ENCODE results near the gene GLRA2.

GLRA2 gene

DNA sequence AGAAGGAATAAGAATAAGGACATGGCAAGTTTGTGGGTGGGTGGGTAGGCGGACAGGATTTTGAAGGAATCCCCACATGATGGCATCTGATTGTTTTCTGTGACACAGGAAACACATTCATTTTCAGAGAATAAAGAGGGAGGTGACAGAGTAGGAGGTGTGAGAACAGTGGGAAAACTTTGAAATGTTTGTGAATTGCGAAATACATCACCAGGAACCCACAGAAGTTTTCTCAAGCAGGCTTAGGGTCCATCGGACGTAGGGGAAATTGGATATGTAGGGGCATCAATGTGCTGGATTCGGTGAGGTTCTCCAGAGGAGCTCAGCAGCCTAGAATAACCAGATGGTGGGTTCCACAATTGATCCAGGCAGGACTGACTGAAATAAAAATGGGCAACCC, 171.6 kb downstream of the GLRA2 start:
- TF ChIP-seq, protein P1, sequence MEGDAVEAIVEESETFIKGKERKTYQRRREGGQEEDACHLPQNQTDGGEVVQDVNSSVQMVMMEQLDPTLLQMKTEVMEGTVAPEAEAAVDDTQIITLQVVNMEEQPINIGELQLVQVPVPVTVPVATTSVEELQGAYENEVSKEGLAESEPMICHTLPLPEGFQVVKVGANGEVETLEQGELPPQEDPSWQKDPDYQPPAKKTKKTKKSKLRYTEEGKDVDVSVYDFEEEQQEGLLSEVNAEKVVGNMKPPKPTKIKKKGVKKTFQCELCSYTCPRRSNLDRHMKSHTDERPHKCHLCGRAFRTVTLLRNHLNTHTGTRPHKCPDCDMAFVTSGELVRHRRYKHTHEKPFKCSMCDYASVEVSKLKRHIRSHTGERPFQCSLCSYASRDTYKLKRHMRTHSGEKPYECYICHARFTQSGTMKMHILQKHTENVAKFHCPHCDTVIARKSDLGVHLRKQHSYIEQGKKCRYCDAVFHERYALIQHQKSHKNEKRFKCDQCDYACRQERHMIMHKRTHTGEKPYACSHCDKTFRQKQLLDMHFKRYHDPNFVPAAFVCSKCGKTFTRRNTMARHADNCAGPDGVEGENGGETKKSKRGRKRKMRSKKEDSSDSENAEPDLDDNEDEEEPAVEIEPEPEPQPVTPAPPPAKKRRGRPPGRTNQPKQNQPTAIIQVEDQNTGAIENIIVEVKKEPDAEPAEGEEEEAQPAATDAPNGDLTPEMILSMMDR (IDR thresholded peaks at IDR 0.05; ENCODE audit: insufficient read depth, low read length, poor library complexity, severe bottlenecking) = no peak
- DNase-seq (ENCODE audit: extremely low read depth, insufficient read length) = no peak
- Histone ChIP-seq H3K36me3 (ENCODE audit: control insufficient read depth, insufficient read depth, low read length) (no peaks in the 10 kb centered on the region), H3K27me3 (replicated peaks; ENCODE audit: control insufficient read depth, insufficient read depth, low read length) (no peaks in the 10 kb centered on the region), H3K4me3 (replicated peaks; ENCODE audit: low read depth, low read length) (no peak overlapping the region)

DNA sequence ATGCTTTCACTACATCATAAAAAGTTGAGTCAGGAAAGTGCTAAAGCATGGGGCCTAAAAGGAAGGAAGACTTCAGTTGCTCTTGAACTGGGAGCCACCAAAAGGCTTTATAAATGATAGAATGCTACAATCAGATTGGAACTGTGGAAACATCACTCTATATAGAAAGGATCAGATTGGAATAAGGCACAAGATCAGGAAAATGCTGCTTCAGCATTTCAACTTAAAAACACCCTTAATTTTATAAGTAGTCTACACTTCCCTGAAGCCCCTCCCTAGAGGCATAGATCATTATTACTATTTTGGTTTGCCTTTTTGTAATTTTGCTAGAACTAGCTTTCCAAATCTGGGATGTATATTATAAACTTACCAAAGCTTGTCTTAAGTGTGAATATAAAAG, 172.8 kb downstream of the GLRA2 start:
- Histone ChIP-seq H3K36me3 (ENCODE audit: control insufficient read depth, insufficient read depth, low read length) (no peaks in the 10 kb centered on the region), H3K4me3 (replicated peaks; ENCODE audit: low read depth, low read length) (no peak overlapping the region), H3K27me3 (replicated peaks; ENCODE audit: control insufficient read depth, insufficient read depth, low read length) (no peaks in the 10 kb centered on the region)
- TF ChIP-seq, protein P1 (IDR thresholded peaks at IDR 0.05; ENCODE audit: insufficient read depth, low read length, poor library complexity, severe bottlenecking) = no peak
- DNase-seq (ENCODE audit: extremely low read depth, insufficient read length) = no peak

DNA sequence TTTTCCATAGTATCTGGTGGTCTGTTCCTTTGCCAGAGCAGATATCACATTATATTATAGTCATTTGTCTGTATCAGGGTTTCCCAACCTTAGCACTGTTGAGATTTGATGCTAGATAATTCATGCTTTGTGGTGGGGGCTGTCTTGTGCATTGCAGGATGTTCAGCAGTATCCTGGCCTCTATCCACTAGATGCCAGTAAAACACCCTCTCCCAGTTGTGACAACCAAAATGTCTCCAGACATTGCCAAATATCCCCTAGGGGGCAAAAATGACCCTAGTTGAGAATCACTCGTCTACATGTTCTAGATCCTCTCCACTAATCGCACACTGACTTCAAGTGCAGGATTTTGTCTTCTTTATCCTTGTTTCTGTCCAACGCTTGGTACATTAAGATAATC, 182.8 kb downstream of the GLRA2 start:
- Histone ChIP-seq H3K4me3 (replicated peaks; ENCODE audit: low read depth, low read length) (no peak overlapping the region), H3K36me3 (ENCODE audit: control insufficient read depth, insufficient read depth, low read length) (no peaks in the 10 kb centered on the region), H3K27me3 (replicated peaks; ENCODE audit: control insufficient read depth, insufficient read depth, low read length) (no peaks in the 10 kb centered on the region)
- TF ChIP-seq, protein P1 (IDR thresholded peaks at IDR 0.05; ENCODE audit: insufficient read depth, low read length, poor library complexity, severe bottlenecking) = no peak
- no peak for DNase-seq (ENCODE audit: extremely low read depth, insufficient read length)

DNA sequence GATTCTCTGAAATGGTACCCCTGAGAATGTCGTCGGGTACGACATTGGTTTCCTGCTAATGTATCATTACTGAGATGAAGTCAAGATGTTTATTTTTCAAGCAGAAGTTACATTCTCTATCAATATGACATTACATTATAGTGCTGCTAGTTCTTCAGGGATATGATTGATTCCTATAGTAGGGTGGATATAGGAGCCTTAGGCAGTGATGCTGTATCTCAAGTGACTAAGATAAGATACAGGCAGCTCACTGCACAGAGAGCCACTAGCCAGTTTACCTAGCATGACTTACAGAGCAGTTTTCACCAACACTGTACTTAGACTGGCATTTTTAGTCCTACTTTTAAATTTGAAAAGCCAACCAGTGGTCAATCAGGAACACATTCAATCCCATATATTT, 188.6 kb downstream of the GLRA2 start:
- no peak for DNase-seq (ENCODE audit: extremely low read depth, insufficient read length)
- Histone ChIP-seq H3K36me3 (ENCODE audit: control insufficient read depth, insufficient read depth, low read length) (no peaks in the 10 kb centered on the region), H3K4me3 (replicated peaks; ENCODE audit: low read depth, low read length) (no peak overlapping the region), H3K27me3 (replicated peaks; ENCODE audit: control insufficient read depth, insufficient read depth, low read length) (no peaks in the 10 kb centered on the region)
- TF ChIP-seq, protein P1 (IDR thresholded peaks at IDR 0.05; ENCODE audit: insufficient read depth, low read length, poor library complexity, severe bottlenecking) = no peak

DNA sequence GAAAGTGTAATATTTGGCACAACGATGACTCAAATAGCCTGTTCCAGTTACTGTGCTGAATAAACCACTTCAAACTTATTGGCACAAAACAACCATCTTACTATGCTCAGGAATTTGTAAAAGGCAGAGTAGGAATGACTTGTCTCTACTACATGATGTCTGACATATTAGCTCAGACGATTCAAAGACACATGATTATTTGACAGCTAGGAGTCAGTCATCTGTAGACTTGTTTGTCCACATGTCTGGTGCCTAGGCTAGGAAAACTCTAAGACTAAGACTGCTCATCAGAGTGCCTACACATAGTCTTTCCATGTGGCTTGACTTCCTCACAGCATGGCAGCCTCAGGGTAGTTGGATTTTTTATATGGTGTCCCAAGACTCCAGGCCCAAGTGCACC, 189.1 kb downstream of the GLRA2 start:
- Histone ChIP-seq H3K27me3 (replicated peaks; ENCODE audit: control insufficient read depth, insufficient read depth, low read length) (no peaks in the 10 kb centered on the region), H3K36me3 (ENCODE audit: control insufficient read depth, insufficient read depth, low read length) (no peaks in the 10 kb centered on the region)

DNA sequence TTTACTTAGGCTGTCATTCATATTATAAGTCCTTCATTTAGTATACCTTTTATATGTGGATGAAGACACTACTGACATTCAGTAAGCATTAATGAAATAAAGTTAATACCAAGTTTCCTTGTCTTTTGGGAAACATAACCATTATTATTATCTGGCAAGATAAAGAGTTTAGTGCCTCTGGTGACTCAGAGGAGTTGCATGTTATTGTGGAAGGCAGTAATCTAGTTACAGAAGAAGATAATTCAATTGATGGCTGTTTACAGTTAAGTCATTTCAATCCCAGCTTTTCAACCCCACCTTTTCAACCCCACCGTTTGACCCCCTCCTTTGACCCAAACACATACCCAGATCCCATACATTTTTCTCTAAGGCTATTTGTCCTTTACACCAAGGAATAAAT, 199.7 kb downstream of the GLRA2 start:
- no peaks in the 10 kb centered on the region for H3K36me3 ChIP-seq (ENCODE audit: control insufficient read depth, insufficient read depth, low read length)
- TF ChIP-seq, protein P1 (IDR thresholded peaks at IDR 0.05; ENCODE audit: insufficient read depth, low read length, poor library complexity, severe bottlenecking) = no peak
- H3K4me3 ChIP-seq (replicated peaks; ENCODE audit: low read depth, low read length) = no peak overlapping the region
- no peaks in the 10 kb centered on the region for H3K27me3 ChIP-seq (replicated peaks; ENCODE audit: control insufficient read depth, insufficient read depth, low read length)
- DNase-seq (ENCODE audit: extremely low read depth, insufficient read length) = no peak

More for the DNA sequence above, 189.1 kb downstream of the GLRA2 start:
- TF ChIP-seq, protein P1 (IDR thresholded peaks at IDR 0.05; ENCODE audit: insufficient read depth, low read length, poor library complexity, severe bottlenecking) = no peak
- H3K4me3 ChIP-seq (replicated peaks; ENCODE audit: low read depth, low read length) = no peak overlapping the region
- no peak for DNase-seq (ENCODE audit: extremely low read depth, insufficient read length)
